ENCODE results near the gene MRPS25.
A peak's percentile ranks its signal among the peaks of the same experiment; 100 is the strongest.

The MRPS25 gene

GRCh38 chr3:15051531-15051930, 13.6 kb downstream of the MRPS25 start:
- DNase-seq (ENCODE audit: low read depth), result no peak
- H3K4me3 ChIP-seq (ENCODE audit: low read depth, low read length), result no peak overlapping the region
- in situ Hi-C loops (cut with HindIII; ENCODE audit: low sequenced_read_pairs), result no loop called here
- TF ChIP-seq CTCF (IDR thresholded peaks at IDR 0.05; ENCODE audit: low read depth, low read length, missing control alignments), result peak; percentile 72

GRCh38 chr3:15050405-15051092, 14.6 kb downstream of the MRPS25 start:
- in situ Hi-C loops (cut with HindIII; ENCODE audit: low sequenced_read_pairs), result no loop called here
- no peak overlapping the region for H3K4me3 ChIP-seq (ENCODE audit: low read depth, low read length)
- TF ChIP-seq CTCF (IDR thresholded peaks at IDR 0.05; ENCODE audit: low read depth, low read length, missing control alignments), result no peak
- no peak for DNase-seq (ENCODE audit: low read depth)

- no peak for TF ChIP-seq CTCF (IDR thresholded peaks at IDR 0.05; ENCODE audit: low read depth, low read length, missing control alignments)
- no peak overlapping the region for H3K4me3 ChIP-seq (ENCODE audit: low read depth, low read length)
- in situ Hi-C loops (cut with HindIII; ENCODE audit: low sequenced_read_pairs), result no loop called here
- DNase-seq (ENCODE audit: low read depth), result no peak
These were observed 15.5 kb downstream of the MRPS25 start for GRCh38 chr3:15049584-15049983.

- no peak for DNase-seq (ENCODE audit: low read depth)
- no peak for TF ChIP-seq CTCF (IDR thresholded peaks at IDR 0.05; ENCODE audit: low read depth, low read length, missing control alignments)
- in situ Hi-C loops (cut with HindIII; ENCODE audit: low sequenced_read_pairs), result no loop called here
- no peak overlapping the region for H3K4me3 ChIP-seq (ENCODE audit: low read depth, low read length)
These were observed 19.4 kb downstream of the MRPS25 start for GRCh38 chr3:15045667-15046066.

- no peak overlapping the region for H3K4me3 ChIP-seq (ENCODE audit: low read depth, low read length)
- DNase-seq (ENCODE audit: low read depth), result no peak
- in situ Hi-C loops (cut with HindIII; ENCODE audit: low sequenced_read_pairs), result no loop called here
- no peak for TF ChIP-seq CTCF (IDR thresholded peaks at IDR 0.05; ENCODE audit: low read depth, low read length, missing control alignments)
These were observed 20.8 kb downstream of the MRPS25 start for GRCh38 chr3:15044326-15044725.

- in situ Hi-C loops (cut with HindIII; ENCODE audit: low sequenced_read_pairs), result no loop called here
- H3K4me3 ChIP-seq (ENCODE audit: low read depth, low read length), result no peak overlapping the region
- no peak for DNase-seq (ENCODE audit: low read depth)
- TF ChIP-seq CTCF (IDR thresholded peaks at IDR 0.05; ENCODE audit: low read depth, low read length, missing control alignments), result no peak
These were observed 21.5 kb downstream of the MRPS25 start for GRCh38 chr3:15043408-15044171.
